ENCODE results near the gene ATF6.

DNA sequence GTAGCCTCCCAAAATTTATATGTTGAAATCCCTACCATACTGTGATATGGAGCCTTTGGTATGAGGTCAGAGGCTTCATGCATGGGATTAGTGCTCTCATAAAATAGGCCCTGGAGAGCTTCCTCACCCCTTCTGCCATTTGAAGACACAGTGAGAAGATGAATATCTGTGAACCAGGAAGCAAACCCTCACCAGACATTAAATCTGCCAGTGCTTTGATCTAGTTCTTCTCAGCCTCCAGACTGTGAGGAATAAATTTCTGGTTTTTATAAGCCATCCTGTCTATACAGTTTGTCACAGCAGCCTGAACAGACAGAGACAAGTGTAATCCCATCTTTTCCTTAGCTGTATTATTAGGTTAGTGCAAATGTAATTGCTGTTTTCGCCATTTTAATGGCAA lies 169.1 kb downstream of the ATF6 start:
- TF ChIP-seq, protein P1, sequence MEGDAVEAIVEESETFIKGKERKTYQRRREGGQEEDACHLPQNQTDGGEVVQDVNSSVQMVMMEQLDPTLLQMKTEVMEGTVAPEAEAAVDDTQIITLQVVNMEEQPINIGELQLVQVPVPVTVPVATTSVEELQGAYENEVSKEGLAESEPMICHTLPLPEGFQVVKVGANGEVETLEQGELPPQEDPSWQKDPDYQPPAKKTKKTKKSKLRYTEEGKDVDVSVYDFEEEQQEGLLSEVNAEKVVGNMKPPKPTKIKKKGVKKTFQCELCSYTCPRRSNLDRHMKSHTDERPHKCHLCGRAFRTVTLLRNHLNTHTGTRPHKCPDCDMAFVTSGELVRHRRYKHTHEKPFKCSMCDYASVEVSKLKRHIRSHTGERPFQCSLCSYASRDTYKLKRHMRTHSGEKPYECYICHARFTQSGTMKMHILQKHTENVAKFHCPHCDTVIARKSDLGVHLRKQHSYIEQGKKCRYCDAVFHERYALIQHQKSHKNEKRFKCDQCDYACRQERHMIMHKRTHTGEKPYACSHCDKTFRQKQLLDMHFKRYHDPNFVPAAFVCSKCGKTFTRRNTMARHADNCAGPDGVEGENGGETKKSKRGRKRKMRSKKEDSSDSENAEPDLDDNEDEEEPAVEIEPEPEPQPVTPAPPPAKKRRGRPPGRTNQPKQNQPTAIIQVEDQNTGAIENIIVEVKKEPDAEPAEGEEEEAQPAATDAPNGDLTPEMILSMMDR (IDR thresholded peaks at IDR 0.05) = no peak
- TF ChIP-seq EZH2 (IDR thresholded peaks at IDR 0.05; ENCODE audit: borderline replicate concordance, insufficient read depth, low read depth, low read length, poor library complexity, severe bottlenecking) = no peak
